Pancreas (tissue), 10 donors: ENCODE results near the gene ILKAP. TPM values are rescaled to one million over a fixed set of nuclear protein-coding genes. Genes with fewer than 3 reads are reported as not detected.

Experiments
- ATAC-seq, 4 donors: fragments of 200-7000 bp; cut with Tn5 transposase; one replicate each; pipeline versions ENCODE4 v1.8.0 to v1.9.1; 2020; ENCODE audit warnings: mild to moderate bottlenecking in 4 of 4, moderate library complexity in 4 of 4
- DNase-seq, 6 donors: peaks; one replicate each; pipeline ENCODE4 v3.0.0-alpha.2; 2020
- FAIRE-seq: peaks from 2 replicates; lab custom pipeline; 2012; peaks lifted over from hg19 to GRCh38; lab: Jason Lieb, UNC
- H3K27ac ChIP-seq, 4 donors: fragments of 200-600 bp; sonication (generic); 1 replicate in 3 of 4; 2 replicates in 1 of 4; pipeline versions ENCODE4 v1.5.0 to v1.8.0; 2020
- H3K27me3 ChIP-seq, 4 donors: fragments of 200-600 bp; one replicate each; pipeline ENCODE4 v1.8.0; 2021
- H3K36me3 ChIP-seq, 3 donors: fragments of 200-600 bp; sonication (generic) in 1 of 3; one replicate each; pipeline versions ENCODE4 v1.5.0 to v1.8.0; 2020 to 2021
- H3K4me1 ChIP-seq, 3 donors: fragments of 200-600 bp; one replicate each; pipeline ENCODE4 v1.8.0; 2021
- H3K4me3 ChIP-seq, 4 donors: fragments of 200-600 bp; sonication (generic) in 2 of 4; one replicate each; pipeline versions ENCODE4 v1.5.0 to v1.8.0; 2020 to 2021
- H3K9me3 ChIP-seq, 4 donors: fragments of 200-600 bp; one replicate each; pipeline ENCODE4 v1.8.0; 2021
- WGBS, 2 donors: extraction: QIAGEN DNeasy Blood & Tissue Kit; methylation state at CpG; one replicate each; pipeline ENCODE4 v1.1.7; 2013; 5-methylcytosine and 5-hydroxymethylcytosine counted together
- intact Hi-C, 3 donors: fragments of 100-400 bp; cut with DNase I; formaldehyde crosslinking; loops; one replicate each; pipeline versions ENCODE4 v1.11.1 to v1.14.2; 2022
- polyA plus RNA-seq, 2 donors: library from polyadenylated mRNA; stranded (reverse); fragments of 200-250 nt; gene quantifications; one replicate each; pipeline ENCODE4 v1.2.3, GENCODE V29; 2013
- total RNA-seq, 6 donors: library from RNA; stranded (reverse); fragmentation: NEBNext Ultra II Directional in 4 of 6; extraction: Animal tissue kit (Norgen Biotek cat#: 25700) in 4 of 6; gene quantifications; one replicate each; pipeline versions ENCODE4 v1.2.1 to v1.2.4, GENCODE V29; 2021 to 2023
- TF ChIP-seq, protein P1 (sequence below), 4 donors: fragments of 200-600 bp; sonication (generic) in 3 of 4; IDR thresholded peaks; one replicate each; pipeline versions ENCODE4 v1.5.0 to v1.8.0; 2021; ENCODE audit warnings: antibody characterized with exemption in 4 of 4
- donor health status: healthy with polysubstance abuse.
- donor health status: DM: no; HTN: no; CAD: no; lungs with moderate emphysema.
- donor health status: DM: no; HTN: no; CAD: no.
- donor health status: control.
- donor health status: control.
- donor health status: Bipolar disorder and iron deficiency.
- donor health status: DM: yes; HTN: yes; CAD: no.
- donor health status: DM: no; HTN: no; CAD: no.
- donor health status: DM: no; HTN: no; CAD: no.
- donor health status: DM: yes; HTN: yes; CAD: no.

ILKAP gene
- total and polyA plus RNA-seq, 8 donors, result 14.0 to 91.6 (median 21.5) TPM

DNA sequence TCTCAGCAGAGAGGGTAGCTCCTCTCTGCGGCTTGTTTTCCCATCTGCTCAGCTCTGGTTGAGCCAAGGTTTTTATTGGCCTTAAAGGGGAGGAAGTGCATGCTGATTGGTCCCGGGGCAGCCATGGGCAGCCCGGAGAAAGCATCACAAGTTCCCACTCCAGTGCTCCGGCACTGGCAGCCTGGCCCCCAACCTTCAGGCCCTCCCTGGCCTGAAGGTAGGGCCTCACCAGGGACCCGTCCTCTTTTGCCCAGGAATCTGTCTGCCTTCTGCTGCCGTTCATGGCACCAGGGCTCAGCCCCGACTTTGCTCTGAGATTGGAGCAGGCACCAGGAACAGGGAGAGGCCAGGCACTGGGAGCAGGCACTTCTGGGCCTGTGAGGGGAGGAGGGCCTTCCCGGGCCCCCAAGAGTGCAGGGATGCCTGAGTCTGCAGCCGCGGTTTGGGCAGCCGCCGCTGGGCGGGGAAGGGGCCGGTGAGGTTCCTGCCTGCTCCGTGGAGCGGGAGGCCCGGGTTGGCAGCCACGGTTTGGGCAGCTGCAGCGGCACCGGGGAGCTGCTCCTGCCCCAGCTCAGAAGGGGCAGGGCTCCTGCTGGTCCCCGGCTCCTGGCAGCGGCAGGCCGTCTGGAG is 17.5 kb upstream of the ILKAP start:
- intact Hi-C loops, result no loop called here
- 75 to 78% methylated on average over 23 of the region's 23 CpGs for WGBS, 2 donors
- Histone ChIP-seq H3K36me3 (no peaks in the 10 kb centered on the region), H3K9me3 (no peaks in the 10 kb centered on the region), H3K27ac (no peak overlapping the region), H3K27me3 (no peaks in the 10 kb centered on the region), H3K4me1 (no peaks in the 10 kb centered on the region), H3K4me3 (peak overlapping the region in 1 of 4 donors; percentile 1)
- ATAC-seq (peak in 3 of 4 donors; percentile 59 to 74 (median 63)), DNase-seq (peak in 1 of 6 donors; percentile 56), FAIRE-seq (no peak)
- TF ChIP-seq, protein P1, sequence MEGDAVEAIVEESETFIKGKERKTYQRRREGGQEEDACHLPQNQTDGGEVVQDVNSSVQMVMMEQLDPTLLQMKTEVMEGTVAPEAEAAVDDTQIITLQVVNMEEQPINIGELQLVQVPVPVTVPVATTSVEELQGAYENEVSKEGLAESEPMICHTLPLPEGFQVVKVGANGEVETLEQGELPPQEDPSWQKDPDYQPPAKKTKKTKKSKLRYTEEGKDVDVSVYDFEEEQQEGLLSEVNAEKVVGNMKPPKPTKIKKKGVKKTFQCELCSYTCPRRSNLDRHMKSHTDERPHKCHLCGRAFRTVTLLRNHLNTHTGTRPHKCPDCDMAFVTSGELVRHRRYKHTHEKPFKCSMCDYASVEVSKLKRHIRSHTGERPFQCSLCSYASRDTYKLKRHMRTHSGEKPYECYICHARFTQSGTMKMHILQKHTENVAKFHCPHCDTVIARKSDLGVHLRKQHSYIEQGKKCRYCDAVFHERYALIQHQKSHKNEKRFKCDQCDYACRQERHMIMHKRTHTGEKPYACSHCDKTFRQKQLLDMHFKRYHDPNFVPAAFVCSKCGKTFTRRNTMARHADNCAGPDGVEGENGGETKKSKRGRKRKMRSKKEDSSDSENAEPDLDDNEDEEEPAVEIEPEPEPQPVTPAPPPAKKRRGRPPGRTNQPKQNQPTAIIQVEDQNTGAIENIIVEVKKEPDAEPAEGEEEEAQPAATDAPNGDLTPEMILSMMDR (IDR thresholded peaks at IDR 0.05), result no peak

DNA sequence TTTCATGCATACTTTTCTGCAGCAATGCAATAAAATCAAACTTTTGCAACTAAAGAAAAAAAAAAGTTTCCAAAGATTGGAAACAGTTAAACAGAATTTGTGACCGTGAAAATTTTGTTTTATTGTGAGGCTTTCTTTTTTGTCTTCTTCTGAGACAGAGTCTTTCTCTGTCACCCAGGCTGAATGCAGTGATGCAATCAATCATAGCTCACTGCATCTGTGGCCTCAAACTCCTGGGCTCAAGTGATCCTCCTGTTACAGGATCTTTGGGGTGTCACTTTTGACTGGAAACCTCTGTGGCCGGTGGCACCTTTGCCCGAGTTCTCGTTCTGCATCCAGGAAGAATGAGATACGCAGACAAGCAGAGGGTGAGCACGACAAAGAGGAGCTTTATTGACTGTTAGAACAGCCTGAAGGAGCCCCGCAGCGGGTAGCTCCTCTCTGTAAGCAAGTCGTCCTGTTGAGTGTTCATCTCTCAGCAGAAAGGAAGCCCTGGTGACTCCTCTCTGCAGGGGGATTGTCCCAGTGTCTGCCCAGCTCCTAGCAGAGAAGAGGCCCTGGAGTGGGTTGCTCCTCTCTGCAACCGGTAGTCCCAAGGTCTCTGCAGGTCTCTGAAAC is 16.9 kb upstream of the ILKAP start:
- FAIRE-seq, result no peak
- no peaks in the 10 kb centered on the region for H3K27me3 ChIP-seq
- DNase-seq, result no peak
- H3K4me1 ChIP-seq, result no peaks in the 10 kb centered on the region
- H3K9me3 ChIP-seq, result no peaks in the 10 kb centered on the region
- no peak overlapping the region for H3K4me3 ChIP-seq
- H3K36me3 ChIP-seq, result no peaks in the 10 kb centered on the region
- ATAC-seq, result no peak
- TF ChIP-seq, protein P1 (IDR thresholded peaks at IDR 0.05), result no peak
- H3K27ac ChIP-seq, result no peak overlapping the region
- intact Hi-C loops, result no loop called here
- WGBS, 2 donors, result 70 to 80% methylated on average over 10 of the region's 10 CpGs

DNA sequence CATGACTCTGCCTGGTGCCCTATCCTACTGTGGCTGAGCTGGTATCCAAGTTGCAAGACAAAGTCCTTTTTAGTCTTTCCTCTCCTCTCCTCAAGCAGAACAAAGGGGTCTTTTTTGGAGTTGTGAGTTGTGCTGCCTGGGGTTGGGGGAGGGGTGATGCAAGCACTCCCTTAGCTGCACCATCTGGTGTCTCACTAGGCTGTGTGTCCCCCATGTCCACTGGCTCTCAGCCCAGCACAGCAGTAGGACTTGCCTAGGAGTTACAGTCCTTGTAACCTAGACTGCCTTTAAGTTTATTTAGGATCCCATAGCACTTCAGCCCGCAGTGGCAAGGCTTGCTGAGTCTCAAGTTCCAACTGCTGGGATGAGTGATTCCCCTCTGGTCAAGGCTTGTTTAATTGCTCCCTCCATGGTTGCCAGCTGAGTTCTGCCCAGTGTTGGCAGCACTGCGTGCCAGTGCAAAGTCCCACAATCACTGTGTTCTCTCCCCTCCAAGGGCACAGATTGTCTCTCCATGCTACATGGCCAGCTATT is 13.2 kb upstream of the ILKAP start:
- H3K36me3 ChIP-seq, result no peaks in the 10 kb centered on the region
- TF ChIP-seq, protein P1 (IDR thresholded peaks at IDR 0.05), result no peak
- no peak overlapping the region for H3K4me3 ChIP-seq
- ATAC-seq (no peak), FAIRE-seq (no peak), DNase-seq (no peak)
- H3K27me3 ChIP-seq, result no peaks in the 10 kb centered on the region
- no peaks in the 10 kb centered on the region for H3K4me1 ChIP-seq
- intact Hi-C loops, result no loop called here
- 85% methylated on average over 2 of the region's 2 CpGs for WGBS, 2 donors
- H3K27ac ChIP-seq, result no peak overlapping the region
- no peaks in the 10 kb centered on the region for H3K9me3 ChIP-seq

DNA sequence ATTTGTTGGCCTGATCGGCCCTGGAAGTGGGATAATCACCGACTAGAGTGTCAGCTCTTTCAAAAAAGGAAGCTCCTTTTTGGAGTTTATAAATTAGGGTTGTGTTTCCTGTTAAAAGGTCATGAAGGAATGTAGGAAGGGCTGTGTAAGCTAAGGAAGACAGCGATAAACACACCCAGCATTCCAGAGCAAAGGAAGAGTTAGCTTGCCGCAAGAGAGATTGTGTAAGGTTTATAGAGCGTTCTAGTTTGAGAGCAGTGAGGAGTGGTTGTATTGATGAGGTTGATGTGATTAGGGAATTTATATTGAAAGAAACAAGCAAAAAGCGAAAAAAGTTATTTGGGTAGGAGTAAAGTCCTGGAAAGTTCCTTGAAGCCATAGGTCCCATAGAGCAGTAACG is 3.5 kb upstream of the ILKAP start:
- no peaks in the 10 kb centered on the region for H3K9me3 ChIP-seq
- H3K27ac ChIP-seq, result no peak overlapping the region
- no peaks in the 10 kb centered on the region for H3K27me3 ChIP-seq
- H3K36me3 ChIP-seq, result no peaks in the 10 kb centered on the region
- 78 to 86% methylated on average over 7 of the region's 7 CpGs for WGBS, 2 donors
- peaks cover 2 to 5% (median 3%) of the 10 kb centered on the region in 3 donors for H3K4me1 ChIP-seq
- DNase-seq (no peak), ATAC-seq (no peak), FAIRE-seq (no peak)
- intact Hi-C loops, result no loop called here
- TF ChIP-seq, protein P1 (IDR thresholded peaks at IDR 0.05), result no peak
- H3K4me3 ChIP-seq, result no peak overlapping the region
